ENCODE data around the gene INKA2. TPM values are rescaled to one million over a fixed set of nuclear protein-coding genes. Genes with fewer than 3 reads are reported as not detected.
"Not testable (repeated sequence)": the region's sequence is repeated elsewhere in the genome, so short reads cannot be mapped to it uniquely, and the experiment has no call there.

Gene INKA2
- total RNA-seq, 1 donor from 2014 or later, result 4.5 TPM

- DNase-seq (ENCODE audit: low spot score in 2 of 2), result no peak
- FAIRE-seq, result no peak
Measured at GRCh38 chr1:111751906-111752575, 12.8 kb upstream of the INKA2 start.

GRCh38 chr1:111750856-111751255 lies 11.7 kb upstream of the INKA2 start:
- FAIRE-seq, result no peak
- no peak for DNase-seq (ENCODE audit: low spot score in 2 of 2)

- FAIRE-seq, result no peak
- DNase-seq (ENCODE audit: low spot score in 2 of 2), result no peak
Measured at GRCh38 chr1:111749628-111750027, 10.4 kb upstream of the INKA2 start.

GRCh38 chr1:111747947-111748346 lies 8.8 kb upstream of the INKA2 start:
- FAIRE-seq (no peak), DNase-seq (ENCODE audit: low spot score in 2 of 2) (no peak)

- FAIRE-seq, result no peak
- no peak for DNase-seq (ENCODE audit: low spot score in 2 of 2)
Measured at GRCh38 chr1:111747282-111747734, 8.1 kb upstream of the INKA2 start.

GRCh38 chr1:111746614-111746999 lies 7.4 kb upstream of the INKA2 start:
- DNase-seq (ENCODE audit: low spot score in 2 of 2) (no peak), FAIRE-seq (no peak)

GRCh38 chr1:111745675-111746613 lies 6.7 kb upstream of the INKA2 start:
- FAIRE-seq, result no peak
- no peak for DNase-seq (ENCODE audit: low spot score in 2 of 2)

- FAIRE-seq, result no peak
- DNase-seq (ENCODE audit: low spot score in 2 of 2), result no peak
Measured at GRCh38 chr1:111743679-111744101, 4.5 kb upstream of the INKA2 start.

- FAIRE-seq (no peak), DNase-seq (ENCODE audit: low spot score in 2 of 2) (no peak)
Measured at GRCh38 chr1:111742938-111743549, 3.8 kb upstream of the INKA2 start.

- DNase-seq (ENCODE audit: low spot score in 2 of 2); FAIRE-seq: not testable (repeated sequence)
Measured at GRCh38 chr1:111742292-111742691, 3.1 kb upstream of the INKA2 start.

- peak; percentile 61 to 62 for DNase-seq (ENCODE audit: low spot score in 2 of 2)
- FAIRE-seq, result no peak
Measured at GRCh38 chr1:111739925-111740765, 950 bp upstream of the INKA2 start.

- no peak for FAIRE-seq
- DNase-seq (ENCODE audit: low spot score in 2 of 2), result peak; percentile 54 to 63
Measured at GRCh38 chr1:111738436-111739193, 580 bp downstream of the INKA2 start.

- no peak for DNase-seq (ENCODE audit: low spot score in 2 of 2)
- FAIRE-seq, result no peak
Measured at GRCh38 chr1:111738133-111738435, 1.1 kb downstream of the INKA2 start.

GRCh38 chr1:111737216-111738132 lies 1.7 kb downstream of the INKA2 start:
- FAIRE-seq (no peak), DNase-seq (ENCODE audit: low spot score in 2 of 2) (no peak)

- DNase-seq (ENCODE audit: low spot score in 2 of 2) (peak in 1 of 2 donors; percentile 42), FAIRE-seq (no peak)
Measured at GRCh38 chr1:111736548-111737215, 2.5 kb downstream of the INKA2 start.

- DNase-seq (ENCODE audit: low spot score in 2 of 2) (no peak), FAIRE-seq (no peak)
Measured at GRCh38 chr1:111735858-111736544, 3.2 kb downstream of the INKA2 start.

GRCh38 chr1:111735321-111735720 lies 3.9 kb downstream of the INKA2 start:
- FAIRE-seq, result no peak
- DNase-seq (ENCODE audit: low spot score in 2 of 2), result no peak

Data from frontal cortex (tissue), 4 donors.